Smooth muscle cell of the brain vasculature (primary cell): ENCODE data around the gene GALNTL6.
A peak's percentile ranks its signal among the peaks of the same experiment; 100 is the strongest.

Experiments
- DNase-seq: peaks from one replicate; pipeline ENCODE4 v3.0.0-alpha.2; 2012; ENCODE audit warnings: low read depth, low spot score

The GALNTL6 gene

GRCh38 chr4:172982151-172982590 lies 1169.0 kb downstream of the GALNTL6 start:
- peak; percentile 85 for DNase-seq

GRCh38 chr4:172983014-172983413 lies 1169.8 kb downstream of the GALNTL6 start:
- DNase-seq = no peak

GRCh38 chr4:172983631-172984030 lies 1170.4 kb downstream of the GALNTL6 start:
- DNase-seq = no peak

- DNase-seq = no peak
These were observed 1172.3 kb downstream of the GALNTL6 start for GRCh38 chr4:172985552-172985951.

- no peak for DNase-seq
These were observed 1172.9 kb downstream of the GALNTL6 start for GRCh38 chr4:172986114-172986513.

GRCh38 chr4:172989984-172990820 lies 1177.0 kb downstream of the GALNTL6 start:
- DNase-seq = no peak

GRCh38 chr4:172992648-172993378 lies 1179.6 kb downstream of the GALNTL6 start:
- DNase-seq = no peak

- DNase-seq = no peak
These were observed 1182.0 kb downstream of the GALNTL6 start for GRCh38 chr4:172995161-172995560.

- DNase-seq = no peak
These were observed 1182.5 kb downstream of the GALNTL6 start for GRCh38 chr4:172995704-172996103.

- DNase-seq = no peak
These were observed 1183.5 kb downstream of the GALNTL6 start for GRCh38 chr4:172996571-172997216.

- no peak for DNase-seq
These were observed 1184.0 kb downstream of the GALNTL6 start for GRCh38 chr4:172997217-172997609.

- DNase-seq = no peak
These were observed 1184.7 kb downstream of the GALNTL6 start for GRCh38 chr4:172997856-172998255.

GRCh38 chr4:172998527-172999469 lies 1185.6 kb downstream of the GALNTL6 start:
- DNase-seq = no peak

GRCh38 chr4:173001571-173001970 lies 1188.4 kb downstream of the GALNTL6 start:
- no peak for DNase-seq

GRCh38 chr4:173002830-173003561 lies 1189.8 kb downstream of the GALNTL6 start:
- DNase-seq = no peak

GRCh38 chr4:173005912-173006633 lies 1192.9 kb downstream of the GALNTL6 start:
- no peak for DNase-seq

GRCh38 chr4:173008436-173008835 lies 1195.2 kb downstream of the GALNTL6 start:
- no peak for DNase-seq

- no peak for DNase-seq
These were observed 1196.1 kb downstream of the GALNTL6 start for GRCh38 chr4:173009129-173009823.

- no peak for DNase-seq
These were observed 1199.4 kb downstream of the GALNTL6 start for GRCh38 chr4:173012608-173013007.
